ENCODE results near the gene PDIA3.

The PDIA3 gene

GRCh38 chr15:43795197-43795596 is 49.0 kb downstream of the PDIA3 start:
- Histone ChIP-seq H3K27me3 (replicated peaks; ENCODE audit: control insufficient read depth, insufficient read depth, low read length) (no peaks in the 10 kb centered on the region), H3K36me3 (ENCODE audit: control insufficient read depth, insufficient read depth, low read length) (peaks cover 22% of the 10 kb centered on the region), H3K4me3 (replicated peaks; ENCODE audit: low read depth, low read length) (no peak overlapping the region)
- no peak for TF ChIP-seq CTCF (IDR thresholded peaks at IDR 0.05; ENCODE audit: insufficient read depth, low read length, poor library complexity, severe bottlenecking)
- DNase-seq (ENCODE audit: extremely low read depth, insufficient read length) = no peak

GRCh38 chr15:43795997-43796396 is 49.8 kb downstream of the PDIA3 start:
- H3K36me3 ChIP-seq (ENCODE audit: control insufficient read depth, insufficient read depth, low read length) = peaks cover 22% of the 10 kb centered on the region
- no peak for DNase-seq (ENCODE audit: extremely low read depth, insufficient read length)
- H3K27me3 ChIP-seq (replicated peaks; ENCODE audit: control insufficient read depth, insufficient read depth, low read length) = no peaks in the 10 kb centered on the region
- TF ChIP-seq CTCF (IDR thresholded peaks at IDR 0.05; ENCODE audit: insufficient read depth, low read length, poor library complexity, severe bottlenecking) = no peak
- H3K4me3 ChIP-seq (replicated peaks; ENCODE audit: low read depth, low read length) = no peak overlapping the region

- TF ChIP-seq CTCF (IDR thresholded peaks at IDR 0.05; ENCODE audit: insufficient read depth, low read length, poor library complexity, severe bottlenecking) = no peak
- no peaks in the 10 kb centered on the region for H3K27me3 ChIP-seq (replicated peaks; ENCODE audit: control insufficient read depth, insufficient read depth, low read length)
- no peak overlapping the region for H3K4me3 ChIP-seq (replicated peaks; ENCODE audit: low read depth, low read length)
- H3K36me3 ChIP-seq (ENCODE audit: control insufficient read depth, insufficient read depth, low read length) = peaks cover 22% of the 10 kb centered on the region
- DNase-seq (ENCODE audit: extremely low read depth, insufficient read length) = no peak
Observed at GRCh38 chr15:43796566-43796965, 50.3 kb downstream of the PDIA3 start.

- H3K36me3 ChIP-seq (ENCODE audit: control insufficient read depth, insufficient read depth, low read length) = peaks cover 22% of the 10 kb centered on the region
- no peak for DNase-seq (ENCODE audit: extremely low read depth, insufficient read length)
- no peak overlapping the region for H3K4me3 ChIP-seq (replicated peaks; ENCODE audit: low read depth, low read length)
- H3K27me3 ChIP-seq (replicated peaks; ENCODE audit: control insufficient read depth, insufficient read depth, low read length) = no peaks in the 10 kb centered on the region
- TF ChIP-seq CTCF (IDR thresholded peaks at IDR 0.05; ENCODE audit: insufficient read depth, low read length, poor library complexity, severe bottlenecking) = peak; percentile 44
Observed at GRCh38 chr15:43799209-43799944, 53.1 kb downstream of the PDIA3 start.

- no peak for TF ChIP-seq CTCF (IDR thresholded peaks at IDR 0.05; ENCODE audit: insufficient read depth, low read length, poor library complexity, severe bottlenecking)
- Histone ChIP-seq H3K36me3 (ENCODE audit: control insufficient read depth, insufficient read depth, low read length) (peaks cover 21% of the 10 kb centered on the region), H3K27me3 (replicated peaks; ENCODE audit: control insufficient read depth, insufficient read depth, low read length) (no peaks in the 10 kb centered on the region), H3K4me3 (replicated peaks; ENCODE audit: low read depth, low read length) (peak within 1 kb of the TSS; percentile 92)
- no peak for DNase-seq (ENCODE audit: extremely low read depth, insufficient read length)
Observed at GRCh38 chr15:43799945-43800285, 53.7 kb downstream of the PDIA3 start, which contains the start of gene SERINC4. SERINC4 (minus strand) TSS chr15:43800220; CDS start chr15:43799986, 234 bp downstream.

Data from GM06990 (cell line).